CD4-positive, alpha-beta T cell treated with Interleukin-21 for 1 hour (primary cell): Measurements from ENCODE around the gene HERPUD1.
A peak's percentile ranks its signal among the peaks of the same experiment; 100 is the strongest.
"Not testable (repeated sequence)": the region's sequence is repeated elsewhere in the genome, so short reads cannot be mapped to it uniquely, and the experiment has no call there.

Experiments
- DNase-seq: peaks from one replicate; pipeline ENCODE4 v3.0.0-alpha.2; 2020

HERPUD1 gene

DNA sequence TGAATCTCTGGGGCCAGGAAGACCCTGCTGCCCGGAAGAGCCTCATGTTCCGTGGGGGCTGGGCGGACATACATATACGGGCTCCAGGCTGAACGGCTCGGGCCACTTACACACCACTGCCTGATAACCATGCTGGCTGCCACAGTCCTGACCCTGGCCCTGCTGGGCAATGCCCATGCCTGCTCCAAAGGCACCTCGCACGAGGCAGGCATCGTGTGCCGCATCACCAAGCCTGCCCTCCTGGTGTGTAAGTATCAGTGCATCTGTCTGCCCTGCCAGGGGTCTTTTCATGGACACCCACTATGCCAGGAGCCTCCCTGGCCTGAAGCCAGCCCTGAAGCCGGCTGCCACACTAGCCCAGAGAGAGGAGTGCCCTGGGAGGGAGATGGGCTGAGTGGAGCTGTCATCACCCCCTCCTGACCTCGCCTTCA is 29.9 kb downstream of the HERPUD1 start, which contains the start of gene CETP:
CETP (plus strand) TSS at position 100 of the 431 bp plus-strand sequence; CDS start at position 130, 30 bp downstream.
- no peak for DNase-seq

DNA sequence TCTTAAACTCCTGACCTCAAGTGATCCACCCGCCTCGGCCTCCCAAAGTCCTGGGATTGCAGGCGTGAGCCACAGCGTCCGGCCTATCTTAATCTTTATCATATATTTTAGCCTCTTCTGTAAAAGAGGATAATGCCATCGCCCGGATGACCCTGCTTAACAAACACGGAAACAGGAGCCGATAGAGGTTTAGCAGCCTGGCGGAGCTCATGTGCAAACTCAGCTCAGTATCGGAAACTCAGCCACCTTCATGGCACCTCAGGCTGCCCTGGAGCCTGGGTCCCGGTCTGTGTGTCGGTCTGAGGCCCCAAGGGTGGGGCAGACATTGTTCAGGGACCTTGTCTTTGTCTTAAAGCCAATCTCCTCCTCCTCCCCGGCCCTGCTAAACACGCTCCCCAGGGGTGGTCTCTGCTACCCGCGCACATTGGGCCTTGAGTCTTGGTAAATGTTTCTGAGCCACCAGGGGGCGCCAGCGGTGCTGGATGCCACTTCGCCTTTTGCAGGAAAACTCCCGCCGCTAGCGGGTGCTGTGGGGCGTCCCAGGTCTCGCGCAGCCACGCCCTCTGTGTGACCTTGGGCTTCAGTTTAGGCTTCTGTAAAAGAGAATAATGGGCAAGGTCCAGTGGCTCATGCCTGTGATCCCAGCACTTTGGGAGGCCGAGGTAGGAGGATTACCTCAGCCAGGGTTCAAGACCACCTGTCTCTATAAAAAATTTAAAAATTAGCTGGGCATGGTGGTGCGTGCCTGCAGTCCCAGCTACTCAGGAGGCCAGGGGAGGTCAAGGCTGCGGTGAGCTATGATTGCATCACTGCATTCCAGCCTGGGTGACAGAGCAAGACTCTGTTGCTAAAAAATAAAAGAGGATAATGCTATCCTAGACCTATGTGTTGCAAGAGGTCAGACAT is 32.6 kb downstream of the HERPUD1 start:
- DNase-seq, result peak; percentile 93

DNA sequence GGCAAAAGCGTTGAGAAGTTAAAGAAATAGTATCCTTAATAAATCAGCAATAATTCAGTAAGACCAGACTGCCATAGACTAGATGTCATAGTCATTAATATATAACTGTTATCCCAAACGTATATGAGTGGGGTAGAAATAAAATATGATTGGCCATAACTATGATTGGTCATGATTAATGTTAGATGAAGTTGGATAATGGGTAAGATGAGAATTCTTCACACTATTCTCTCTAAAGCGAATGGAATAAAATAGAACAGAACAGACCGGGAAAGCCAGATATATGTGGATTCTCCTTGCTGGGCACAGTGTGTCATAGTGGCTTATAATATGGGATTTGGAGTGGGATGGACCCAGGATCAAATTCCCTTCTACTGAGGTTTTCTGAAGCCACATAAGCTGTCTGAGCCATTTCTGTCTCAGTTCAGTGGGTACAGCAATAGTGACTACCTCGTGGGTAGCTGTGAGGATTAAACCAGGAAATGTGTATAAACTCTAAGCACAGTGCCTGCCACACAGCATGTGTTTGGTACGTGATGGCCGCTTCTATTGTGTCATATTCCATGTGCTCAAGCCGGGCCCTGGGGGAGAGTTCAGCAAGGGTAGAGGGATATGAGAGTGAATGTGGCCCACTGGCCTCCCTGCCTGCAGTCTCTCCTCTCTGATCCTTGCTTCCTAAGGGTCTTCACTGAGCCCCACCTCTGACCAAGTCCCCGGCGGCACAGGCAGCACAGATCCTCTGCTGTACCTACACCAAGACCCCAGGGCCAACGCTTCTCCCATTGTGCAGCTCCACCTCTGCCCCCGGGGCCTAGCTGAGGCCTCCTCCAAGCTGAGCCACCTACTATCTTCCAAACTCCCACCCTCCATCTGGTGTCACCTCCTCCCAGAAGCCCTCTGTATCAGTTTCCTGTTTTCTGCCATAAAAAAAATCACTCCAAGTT is 33.5 kb downstream of the HERPUD1 start:
- no peak for DNase-seq

DNA sequence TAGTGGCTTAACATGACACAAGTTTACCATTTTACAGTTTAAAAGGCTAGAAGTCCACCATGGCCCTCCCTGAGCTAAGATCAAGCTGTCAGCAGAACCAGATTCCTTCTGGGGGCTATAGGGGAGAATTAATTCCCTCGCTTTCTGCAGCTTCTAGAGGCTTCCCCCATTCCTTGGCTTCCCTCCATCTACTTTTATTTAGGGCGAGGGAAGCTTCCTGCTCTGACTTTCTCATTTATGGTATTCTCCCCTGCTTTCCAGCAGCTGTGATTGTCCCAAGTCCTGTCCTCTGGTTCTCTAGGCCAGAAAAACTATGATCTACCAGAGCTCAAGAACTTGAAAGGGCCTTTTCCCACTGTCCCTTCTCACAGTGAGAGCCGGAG is 34.1 kb downstream of the HERPUD1 start:
- DNase-seq, result no peak

DNA sequence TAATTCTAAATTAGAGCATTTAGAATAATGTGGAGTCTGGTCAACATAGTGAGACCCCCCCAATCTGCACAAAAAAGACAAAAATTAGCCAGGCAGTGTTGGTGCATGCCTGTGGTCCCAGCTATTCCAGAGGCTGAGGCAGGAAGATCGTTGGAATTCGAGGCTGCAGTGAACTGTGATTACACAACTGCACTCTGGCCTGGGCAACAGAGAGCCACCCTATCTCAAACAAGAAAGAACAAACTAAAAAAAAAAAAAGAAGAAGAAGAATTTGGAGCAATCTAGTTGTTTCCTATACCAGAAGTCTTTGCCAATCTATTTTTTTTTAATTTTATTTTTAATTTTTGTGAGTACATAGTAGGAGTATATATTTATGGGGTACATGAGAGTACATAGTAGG is 35.8 kb downstream of the HERPUD1 start:
- DNase-seq, result no peak

DNA sequence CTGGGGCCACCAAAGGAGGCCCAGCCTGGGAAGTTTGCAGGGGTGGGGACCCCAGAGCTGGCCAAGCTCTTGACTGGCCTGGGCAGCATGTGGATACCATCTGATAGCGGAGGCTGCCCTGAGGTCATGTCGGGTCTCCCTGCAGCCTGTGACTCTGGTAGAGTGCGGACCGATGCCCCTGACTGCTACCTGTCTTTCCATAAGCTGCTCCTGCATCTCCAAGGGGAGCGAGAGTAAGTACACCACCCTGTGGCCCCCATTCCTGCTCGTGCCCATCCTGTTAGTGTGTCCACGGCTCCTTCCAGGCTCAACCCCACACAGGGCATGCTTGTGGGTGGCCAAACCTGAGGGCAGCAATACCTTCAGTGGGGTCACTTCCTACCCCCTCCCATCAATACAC is 37.8 kb downstream of the HERPUD1 start:
- no peak for DNase-seq

DNA sequence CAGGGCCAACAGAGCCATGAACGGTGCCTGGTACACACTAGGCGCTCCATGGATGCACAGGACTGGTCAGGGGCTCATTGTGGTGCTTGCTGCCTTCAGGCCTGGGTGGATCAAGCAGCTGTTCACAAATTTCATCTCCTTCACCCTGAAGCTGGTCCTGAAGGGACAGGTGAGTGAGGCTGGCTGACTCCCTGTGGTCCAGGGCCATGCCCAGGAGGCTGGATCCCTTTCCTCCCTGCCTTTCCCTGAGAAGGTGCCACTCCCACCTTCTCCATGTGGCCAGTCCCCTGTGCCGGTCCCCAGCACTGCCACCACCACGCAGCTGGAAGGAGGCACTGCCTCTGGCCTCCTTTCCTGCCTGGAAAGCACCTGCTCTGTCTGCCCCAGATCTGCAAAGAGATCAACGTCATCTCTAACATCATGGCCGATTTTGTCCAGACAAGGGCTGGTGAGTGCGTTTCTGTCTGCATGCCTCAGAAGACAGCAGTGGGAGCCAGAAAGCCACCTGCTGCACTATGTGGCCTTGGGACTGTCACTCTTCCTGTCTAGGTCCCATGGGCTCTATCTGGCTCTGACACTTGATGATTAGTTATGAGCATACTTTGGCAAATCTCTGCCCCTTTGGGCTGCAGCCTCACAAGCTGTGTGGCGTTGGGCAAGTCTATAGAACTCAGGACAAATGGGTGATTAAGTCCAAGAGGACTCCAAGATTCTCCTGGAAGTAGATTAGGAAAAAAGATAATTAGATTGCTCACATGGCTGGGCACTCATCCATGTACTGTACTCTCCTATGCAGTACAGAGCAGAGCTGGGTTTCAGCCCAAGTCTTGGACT is 39.2 kb downstream of the HERPUD1 start:
- DNase-seq, result no peak

DNA sequence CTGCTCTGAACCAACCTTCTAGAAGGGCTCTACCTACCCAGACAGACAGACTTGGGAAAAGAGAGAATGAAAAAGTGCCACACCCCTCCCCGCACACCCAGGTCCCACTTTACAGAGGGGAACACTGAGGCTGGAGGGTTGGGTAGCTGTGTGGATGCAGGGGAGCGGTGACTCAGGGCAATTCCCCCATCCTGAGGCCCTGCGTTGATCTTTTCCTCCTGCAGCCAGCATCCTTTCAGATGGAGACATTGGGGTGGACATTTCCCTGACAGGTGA is 39.8 kb downstream of the HERPUD1 start:
- DNase-seq, result no peak

DNA sequence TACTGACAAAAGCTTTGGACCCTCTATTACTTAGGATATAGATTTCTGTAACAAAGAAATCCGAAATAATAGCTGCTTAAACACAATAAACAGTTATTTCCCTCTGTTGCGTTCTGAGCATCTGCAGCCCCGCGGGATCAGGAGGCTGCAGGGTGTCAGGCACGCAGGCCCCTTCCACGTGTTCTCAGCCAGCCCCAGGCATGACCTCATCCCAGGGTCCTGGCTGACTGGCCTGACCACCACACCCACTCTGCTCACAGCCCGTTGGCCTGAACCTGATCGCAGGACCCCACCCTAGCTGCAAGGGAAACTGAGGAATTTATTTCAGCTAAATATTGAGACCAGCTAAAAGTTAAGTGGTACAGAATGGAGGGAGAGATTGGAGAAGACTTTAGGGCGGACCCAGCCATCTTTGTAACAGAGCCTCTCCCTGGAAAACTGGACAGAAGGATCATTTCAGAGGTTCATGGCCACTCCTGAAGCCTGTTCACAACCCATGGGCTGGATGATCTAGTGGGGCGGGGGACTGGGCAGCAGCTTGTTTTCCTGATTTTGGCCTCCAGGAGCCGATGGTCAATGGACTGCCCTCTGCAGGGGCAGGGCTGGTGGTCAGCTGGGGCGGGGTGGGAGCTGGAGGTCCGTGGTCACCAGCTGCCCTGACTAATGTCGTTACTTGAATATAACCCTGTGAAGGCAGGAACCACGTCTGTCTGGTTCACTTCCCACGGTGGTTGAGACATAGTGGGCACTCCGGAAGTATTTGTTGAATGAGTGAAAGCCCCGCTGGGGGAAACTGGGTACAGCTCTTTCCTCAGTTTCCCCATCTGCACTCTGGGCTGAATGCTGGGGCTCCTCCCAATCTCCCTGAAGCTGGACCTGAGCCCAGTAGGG is 40.7 kb downstream of the HERPUD1 start:
- no peak for DNase-seq

DNA sequence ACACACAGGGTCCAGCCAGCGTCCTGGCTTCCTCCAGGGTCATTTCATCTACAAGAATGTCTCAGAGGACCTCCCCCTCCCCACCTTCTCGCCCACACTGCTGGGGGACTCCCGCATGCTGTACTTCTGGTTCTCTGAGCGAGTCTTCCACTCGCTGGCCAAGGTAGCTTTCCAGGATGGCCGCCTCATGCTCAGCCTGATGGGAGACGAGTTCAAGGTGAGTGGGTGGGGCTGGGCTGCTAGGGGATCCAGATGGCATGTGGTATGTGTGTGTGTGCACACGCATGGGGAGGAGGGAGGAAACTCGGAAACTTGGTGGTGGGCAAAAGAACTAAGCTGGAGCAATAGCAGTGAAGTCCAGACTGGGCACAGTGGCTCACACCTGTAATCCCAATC is 41.4 kb downstream of the HERPUD1 start:
- no peak for DNase-seq

DNA sequence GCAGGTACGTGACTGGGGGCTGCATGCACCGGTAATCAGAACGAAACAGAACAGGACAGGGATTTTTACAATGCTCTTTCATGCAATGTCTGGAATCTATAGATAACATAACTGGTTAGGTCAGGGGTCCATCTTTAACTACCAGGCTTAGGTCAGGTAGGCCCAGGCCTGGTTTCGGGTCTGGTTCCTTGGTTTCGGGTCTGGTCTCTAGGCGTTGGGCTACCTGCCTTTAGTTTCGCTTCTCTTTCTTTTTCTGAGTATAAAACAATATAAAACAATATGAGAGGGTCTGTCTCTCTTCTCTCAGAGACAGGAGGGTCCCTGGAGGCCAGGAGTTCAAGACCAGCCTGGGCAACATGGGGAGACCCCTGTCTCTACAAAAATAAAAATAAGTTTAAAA is 42.0 kb downstream of the HERPUD1 start:
- DNase-seq, result not testable (repeated sequence)

DNA sequence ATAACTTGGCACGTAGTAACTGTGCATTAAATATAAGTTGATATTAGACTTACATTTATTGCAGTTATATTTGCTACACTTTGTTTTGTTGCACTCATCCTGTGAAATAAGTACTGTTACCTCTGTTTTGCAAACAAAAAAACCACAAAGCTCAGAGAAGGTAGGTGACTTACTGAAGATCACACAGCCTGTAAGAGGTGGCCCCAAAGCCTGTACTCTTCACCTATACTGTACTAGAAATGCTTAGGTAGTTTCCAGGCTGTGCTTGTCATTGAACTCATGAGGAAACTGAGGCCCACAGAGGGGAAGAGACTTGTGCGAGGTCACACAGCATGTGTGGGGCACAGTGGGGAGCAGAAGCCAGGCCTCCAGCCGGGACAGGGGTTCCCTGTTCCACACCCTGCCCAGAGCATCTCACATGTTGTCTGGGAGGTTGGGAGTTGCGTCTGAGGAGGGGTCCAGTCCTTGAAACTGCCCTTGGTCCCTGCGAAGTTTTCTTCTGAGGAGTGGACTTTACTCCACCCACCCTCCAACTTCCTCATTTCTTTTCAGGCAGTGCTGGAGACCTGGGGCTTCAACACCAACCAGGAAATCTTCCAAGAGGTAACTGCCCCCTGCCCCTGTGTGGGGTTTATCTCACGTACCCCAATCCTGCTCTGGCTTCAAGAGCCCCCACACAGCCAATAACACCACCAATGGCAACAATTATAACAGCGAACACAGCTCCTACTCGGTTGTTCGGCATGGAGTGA is 42.8 kb downstream of the HERPUD1 start:
- DNase-seq, result no peak

DNA sequence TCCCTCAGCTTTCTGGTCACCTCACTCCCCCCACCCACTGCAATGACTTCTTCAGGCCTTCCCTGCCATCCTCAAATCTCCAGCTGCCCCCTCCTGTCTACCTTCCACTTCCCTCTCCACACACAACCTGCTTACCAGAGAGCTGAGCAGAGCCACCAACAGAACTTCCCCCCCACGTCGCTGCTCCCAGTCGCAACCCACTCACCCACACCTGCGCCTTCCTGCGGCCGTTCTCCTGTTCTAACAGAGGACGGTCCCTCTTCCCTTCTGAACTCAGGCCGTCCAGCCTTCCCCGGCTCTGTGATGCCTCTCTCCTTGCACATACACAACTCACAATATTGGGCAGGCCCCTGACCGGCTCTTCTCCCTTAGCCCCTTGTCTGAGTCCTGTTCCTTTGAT is 43.8 kb downstream of the HERPUD1 start:
- no peak for DNase-seq

DNA sequence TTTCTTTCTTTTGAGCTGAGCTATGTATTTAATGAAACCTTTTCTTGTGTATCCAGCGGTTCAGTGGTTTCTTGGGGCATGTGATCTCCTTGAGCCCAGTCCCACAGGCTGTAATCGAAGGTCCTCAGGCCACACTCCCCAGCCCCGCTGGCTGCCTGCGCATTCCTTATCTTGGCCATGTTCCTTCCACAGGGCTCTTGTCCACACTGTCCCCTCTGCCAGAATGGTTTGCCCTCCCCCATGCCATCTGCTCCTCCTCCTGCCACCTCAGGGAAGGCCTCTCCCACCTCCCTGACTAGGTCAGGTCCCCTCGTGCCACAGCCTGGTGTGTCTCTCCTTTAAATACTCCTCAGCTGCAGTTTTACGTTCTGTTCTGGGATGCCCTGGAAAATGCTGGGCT is 45.3 kb downstream of the HERPUD1 start:
- DNase-seq, result no peak

DNA sequence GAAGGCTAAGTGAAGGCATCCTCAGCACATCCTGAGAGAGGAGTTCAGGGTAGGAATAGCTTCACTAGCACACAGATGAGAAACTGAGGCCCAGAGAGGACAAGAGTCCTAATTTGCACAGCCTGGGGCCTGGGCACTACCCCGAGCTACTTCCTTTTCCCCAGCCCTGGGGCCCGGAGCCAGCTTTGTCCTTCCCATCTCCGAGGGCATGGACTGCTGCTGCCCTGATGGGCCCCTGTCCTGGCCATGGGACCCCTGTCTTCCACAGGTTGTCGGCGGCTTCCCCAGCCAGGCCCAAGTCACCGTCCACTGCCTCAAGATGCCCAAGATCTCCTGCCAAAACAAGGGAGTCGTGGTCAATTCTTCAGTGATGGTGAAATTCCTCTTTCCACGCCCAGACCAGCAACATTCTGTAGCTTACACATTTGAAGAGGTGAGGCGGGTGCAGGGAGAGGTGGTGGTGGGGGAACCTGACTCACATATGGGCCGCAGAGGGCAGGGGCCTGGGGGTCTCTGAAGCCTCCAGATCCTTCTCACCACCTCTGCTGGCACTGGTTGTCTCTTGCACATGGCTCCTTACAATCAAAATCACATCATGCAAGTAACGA is 46.0 kb downstream of the HERPUD1 start:
- DNase-seq, result no peak

DNA sequence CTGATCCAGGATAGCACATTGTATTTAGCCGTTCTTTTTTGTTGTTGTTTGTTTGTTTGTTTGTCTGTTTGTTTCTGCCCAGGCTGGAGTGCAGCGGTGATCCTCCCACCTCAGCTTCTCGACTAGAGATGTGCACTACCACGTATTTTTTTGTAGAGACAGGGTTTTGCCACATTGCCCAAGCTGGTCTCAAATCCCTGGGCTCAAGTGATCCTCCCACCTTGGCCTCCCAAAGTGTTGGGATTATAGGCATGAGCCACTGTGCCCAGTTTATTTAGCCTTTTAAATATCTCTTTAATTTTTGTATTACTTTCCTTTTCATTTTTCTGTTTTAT is 48.2 kb downstream of the HERPUD1 start:
- no peak for DNase-seq

DNA sequence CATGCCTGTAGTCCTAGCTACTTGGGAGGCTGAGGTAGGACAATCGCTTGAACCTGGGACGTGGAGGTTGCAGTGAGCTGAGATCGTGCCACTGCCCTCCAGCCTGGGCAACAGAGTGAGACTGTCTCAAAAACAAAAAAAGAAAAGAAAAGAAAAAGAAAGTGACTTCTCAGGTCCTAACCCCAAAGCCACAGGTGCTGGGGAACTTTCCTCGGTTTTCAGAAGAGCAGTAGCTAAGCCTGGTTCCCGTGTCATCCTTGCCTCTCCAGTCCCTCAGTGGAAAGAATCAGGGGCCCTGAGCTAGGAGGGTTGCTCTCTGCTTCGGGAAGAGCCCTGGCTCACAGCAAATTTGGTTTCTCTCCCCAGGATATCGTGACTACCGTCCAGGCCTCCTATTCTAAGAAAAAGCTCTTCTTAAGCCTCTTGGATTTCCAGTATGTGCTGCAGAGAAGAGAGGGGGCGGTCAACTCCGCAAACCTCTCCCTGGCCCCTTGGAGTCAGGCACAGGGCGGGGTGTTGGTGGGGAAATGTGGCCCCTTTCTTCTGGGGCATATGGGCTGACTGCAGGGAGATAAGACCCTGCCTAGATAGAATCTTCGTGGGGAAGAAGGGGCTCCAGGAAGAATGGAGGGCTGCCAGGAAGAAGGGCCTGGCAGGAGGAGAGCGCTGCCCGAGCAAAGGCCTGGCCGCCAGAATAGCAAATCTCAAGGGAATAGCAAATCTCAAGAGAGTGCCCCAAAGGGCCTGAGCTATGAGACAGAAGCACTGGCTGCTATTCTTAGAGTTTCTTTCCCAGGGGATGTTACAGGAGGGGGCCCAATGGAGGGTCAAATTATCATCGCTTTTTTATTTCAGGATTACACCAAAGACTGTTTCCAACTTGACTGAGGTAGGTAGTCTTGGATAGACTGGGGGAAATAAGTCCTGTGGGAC is 49.1 kb downstream of the HERPUD1 start:
- DNase-seq, result no peak

DNA sequence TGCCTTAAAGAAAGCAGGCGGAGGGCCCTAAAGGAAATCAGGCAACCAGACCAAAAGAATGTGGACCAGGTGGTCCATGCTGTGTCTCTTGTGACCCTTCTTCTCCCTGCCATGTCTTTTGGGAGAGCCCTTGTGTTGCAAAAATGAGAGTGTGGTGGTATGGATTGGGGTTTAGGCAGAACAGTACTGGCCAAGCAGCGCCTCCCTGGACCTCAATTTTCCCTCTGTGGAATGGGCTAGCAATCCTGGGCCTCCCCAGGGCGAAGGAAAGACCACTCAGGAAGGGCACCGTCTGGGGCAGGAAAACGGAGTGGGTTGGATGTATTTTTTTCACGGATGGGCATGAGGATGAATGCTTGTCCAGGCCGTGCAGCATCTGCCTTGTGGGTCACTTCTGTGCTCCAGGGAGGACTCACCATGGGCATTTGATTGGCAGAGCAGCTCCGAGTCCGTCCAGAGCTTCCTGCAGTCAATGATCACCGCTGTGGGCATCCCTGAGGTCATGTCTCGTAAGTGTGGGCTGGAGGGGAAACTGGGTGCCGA is 49.9 kb downstream of the HERPUD1 start:
- no peak for DNase-seq

DNA sequence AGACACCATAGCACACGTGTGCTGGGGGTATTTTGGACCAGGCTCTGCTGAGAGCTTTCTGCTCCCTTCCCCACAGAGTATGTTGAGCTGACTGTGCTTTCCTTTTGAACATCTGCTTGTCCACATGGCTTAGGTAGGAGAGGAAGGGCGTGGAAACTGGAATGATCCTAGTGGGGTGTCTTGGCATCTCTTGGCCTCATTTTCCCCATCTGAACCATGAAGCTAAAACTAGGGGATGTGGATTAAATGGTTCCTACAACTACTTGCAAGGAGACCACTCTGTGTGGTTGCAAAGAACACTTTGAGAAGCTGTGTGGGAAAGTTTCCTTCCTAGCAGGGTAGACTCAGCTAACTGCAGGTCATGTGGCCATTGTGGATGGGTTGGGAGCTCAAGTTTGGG is 50.8 kb downstream of the HERPUD1 start:
- DNase-seq, result no peak
